Kidney capillary endothelial cell (primary cell): Measurements from ENCODE around the gene WDR76.
"Not testable (repeated sequence)": the region's sequence is repeated elsewhere in the genome, so short reads cannot be mapped to it uniquely, and the experiment has no call there.

Source experiments
- DNase-seq: peaks from one replicate; pipeline ENCODE4 v3.0.0-alpha.2; 2018; ENCODE audit warnings: low spot score

WDR76 gene

DNA sequence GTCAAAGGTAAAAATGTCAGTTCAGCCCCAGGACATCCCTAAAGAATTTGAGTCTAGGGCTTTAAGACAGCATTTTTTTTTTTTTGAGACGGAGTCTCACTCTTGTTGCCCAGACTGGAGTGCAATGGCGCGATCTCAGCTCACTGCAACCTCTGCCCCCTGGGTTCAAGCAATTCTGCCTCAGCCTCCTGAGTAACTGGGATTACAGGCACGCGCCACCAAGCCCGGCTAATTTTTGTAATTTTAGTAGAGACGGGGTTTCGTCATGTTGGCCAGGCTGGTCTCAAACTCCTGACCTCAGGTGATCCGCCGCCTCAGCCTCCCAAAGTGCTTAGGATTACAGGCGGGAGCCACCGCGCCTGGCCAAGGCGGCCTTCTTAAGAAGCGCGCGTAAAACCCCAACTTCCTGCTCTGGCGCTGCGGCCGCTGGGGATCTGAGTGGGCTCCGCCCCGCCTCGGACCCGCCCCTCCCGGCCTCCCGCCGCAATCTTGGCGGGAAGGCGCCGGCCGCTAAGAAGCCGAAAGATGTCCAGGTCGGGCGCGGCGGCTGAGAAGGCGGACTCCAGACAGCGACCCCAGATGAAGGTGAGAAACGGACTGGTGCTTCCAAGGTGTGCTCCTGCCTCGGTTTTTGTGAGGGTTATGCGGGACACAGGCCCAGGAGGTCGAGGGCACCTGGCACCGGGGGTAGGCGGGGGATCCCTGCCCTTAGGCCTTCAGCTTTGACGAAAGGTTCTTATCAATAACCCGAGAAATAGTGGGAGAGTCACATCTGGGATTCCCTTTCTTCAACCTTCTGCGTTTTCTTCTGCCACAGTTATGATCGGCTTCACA, at the start of gene WDR76:
TSS of gene WDR76 (plus strand) at position 495 of the 834 bp plus-strand sequence. CDS start at position 526, 31 bp downstream.
- DNase-seq, result peak; percentile 63

DNA sequence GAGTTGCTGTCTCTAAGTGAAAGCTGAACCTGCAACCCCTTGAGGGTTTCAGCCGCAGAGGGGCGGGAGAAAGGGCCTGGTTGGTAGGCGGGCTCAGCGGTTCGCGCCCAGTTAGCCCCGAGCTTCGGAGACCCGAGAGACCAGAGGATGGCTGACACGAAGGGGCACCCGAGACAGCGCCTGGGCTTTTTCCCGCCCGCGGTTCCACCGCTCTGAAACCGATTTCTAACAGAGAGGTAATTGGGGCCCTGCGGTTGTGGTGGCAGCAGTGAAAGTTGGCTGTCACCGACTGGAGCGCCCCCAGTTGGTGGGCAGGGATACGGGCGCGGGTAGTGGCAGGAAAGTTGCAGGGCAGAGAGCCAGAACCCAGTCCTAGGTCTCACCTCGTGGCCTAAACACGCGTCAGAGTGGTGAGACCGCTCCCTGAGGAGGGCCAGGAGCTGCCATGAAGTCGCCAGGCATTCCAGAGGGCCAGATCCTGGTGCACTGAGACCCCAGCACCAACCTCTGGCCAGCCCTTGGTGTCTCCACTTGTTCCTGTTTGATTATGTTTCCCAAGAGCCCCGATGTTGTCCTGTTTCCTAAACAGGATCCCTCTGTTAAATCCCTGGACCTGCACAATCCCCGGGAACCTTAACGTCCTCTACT, 49.4 kb upstream of the WDR76 start:
- peak; percentile 62 for DNase-seq

DNA sequence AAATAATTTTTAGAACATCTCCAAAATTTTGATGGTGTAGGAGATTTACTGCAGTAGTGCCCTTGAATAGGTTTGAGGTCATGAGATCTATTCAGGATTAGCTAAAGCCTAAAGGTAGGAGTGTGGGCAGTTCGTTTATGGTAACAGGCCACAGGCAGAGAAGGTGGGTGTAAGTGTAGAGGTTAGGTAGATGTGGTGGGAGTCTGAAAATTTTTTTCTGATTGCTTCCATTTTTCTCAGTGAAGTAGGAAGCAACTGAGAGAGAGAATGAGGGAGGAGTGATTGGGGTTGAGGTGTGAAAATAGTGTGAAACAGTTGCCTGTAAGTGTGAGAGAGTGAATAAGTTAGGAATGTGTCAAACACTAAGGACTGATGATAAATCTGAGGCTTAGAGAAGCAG, 47.8 kb upstream of the WDR76 start:
- DNase-seq, result no peak

DNA sequence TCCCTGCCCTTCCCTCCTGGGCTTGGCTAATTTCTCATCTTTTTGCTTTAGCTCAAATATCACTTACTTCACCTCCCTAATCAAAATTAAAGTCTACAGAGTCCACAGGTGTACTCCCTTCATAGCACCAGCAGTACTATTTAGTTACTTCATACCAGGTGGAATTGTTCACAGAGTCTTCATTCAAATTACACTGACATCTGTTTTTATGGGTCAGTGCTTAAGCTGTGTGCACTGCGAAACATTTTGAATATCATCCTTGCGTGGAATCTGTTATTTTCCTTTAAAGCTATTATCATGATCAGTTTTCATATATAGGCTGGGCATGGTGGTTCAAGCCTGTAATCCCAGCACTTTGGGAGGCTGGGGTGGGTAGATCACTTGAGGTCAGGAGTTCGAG, 37.4 kb upstream of the WDR76 start:
- no peak for DNase-seq

DNA sequence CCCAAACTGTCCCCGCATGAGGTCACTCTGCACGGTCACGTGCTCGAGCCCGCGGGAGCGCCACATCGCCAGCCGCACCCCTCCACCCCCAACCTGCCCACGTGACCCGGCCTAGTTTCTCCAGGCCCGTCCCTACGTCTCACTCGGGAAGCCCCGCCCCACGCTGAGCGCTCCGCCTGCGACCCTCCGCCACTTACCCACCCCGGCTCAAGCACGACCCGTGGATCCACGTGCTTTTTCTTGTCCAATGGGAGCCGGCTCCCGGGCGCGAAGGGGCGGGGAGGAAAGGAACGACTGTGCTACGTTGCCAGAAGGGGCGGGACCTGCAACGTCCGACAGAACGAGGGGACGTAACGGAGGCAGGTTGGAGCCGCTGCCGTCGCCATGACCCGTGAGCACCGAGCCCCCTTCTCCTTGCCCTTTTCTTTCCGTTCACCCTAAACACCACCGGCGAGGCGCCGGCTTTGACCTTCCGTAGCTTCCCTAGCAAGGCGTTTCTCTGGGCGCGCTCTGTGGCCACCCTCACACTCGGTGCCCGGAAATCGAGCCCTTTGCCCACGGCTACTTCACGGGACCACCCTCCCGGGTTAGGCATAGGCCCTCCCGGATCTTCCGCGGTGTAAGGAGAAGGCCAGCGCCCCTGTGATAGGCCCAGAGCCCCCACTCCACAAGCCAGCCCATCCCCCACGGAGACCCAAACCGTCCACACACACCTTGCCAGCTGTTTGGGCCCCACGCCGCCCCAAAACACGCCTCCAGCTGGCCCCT, 34.6 kb upstream of the WDR76 start, which contains the start of gene SERF2:
TSS of gene SERF2 (plus strand) at position 328 of the 768 bp plus-strand sequence. CDS start at position 385, 57 bp downstream.
- DNase-seq, result peak; percentile 98

DNA sequence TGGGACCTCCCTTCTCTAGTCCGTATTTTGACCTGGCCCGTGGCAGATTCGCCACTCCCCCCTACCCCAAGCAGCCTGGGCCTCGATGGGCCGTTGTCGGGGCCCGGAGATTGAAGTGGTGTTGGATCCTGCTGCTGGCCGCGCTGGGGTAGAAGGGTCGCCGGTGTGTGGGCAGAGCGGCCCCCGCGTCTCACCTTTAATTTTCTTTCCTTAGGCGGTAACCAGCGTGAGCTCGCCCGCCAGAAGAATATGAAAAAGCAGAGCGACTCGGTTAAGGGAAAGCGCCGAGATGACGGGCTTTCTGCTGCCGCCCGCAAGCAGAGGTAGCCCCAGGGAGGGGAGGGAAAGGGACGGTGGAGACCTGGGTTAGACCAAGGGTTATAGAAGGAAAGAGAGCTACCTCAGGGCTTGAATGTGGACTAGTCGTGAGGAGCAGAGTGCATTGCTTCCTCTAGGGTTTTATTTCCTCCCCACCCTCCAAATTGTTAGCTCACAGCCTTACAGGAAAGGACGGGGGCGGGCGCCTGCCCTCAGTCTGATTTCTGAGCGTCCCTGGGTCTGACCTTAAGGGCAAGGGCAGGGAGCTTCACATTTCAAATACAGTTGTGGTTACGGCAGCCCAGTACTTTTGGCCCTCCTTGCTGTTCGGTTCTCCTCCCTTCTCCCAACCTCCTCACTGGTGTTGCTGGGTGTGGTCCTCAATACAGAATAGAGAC, 33.9 kb upstream of the WDR76 start:
- DNase-seq, result peak; percentile 57

DNA sequence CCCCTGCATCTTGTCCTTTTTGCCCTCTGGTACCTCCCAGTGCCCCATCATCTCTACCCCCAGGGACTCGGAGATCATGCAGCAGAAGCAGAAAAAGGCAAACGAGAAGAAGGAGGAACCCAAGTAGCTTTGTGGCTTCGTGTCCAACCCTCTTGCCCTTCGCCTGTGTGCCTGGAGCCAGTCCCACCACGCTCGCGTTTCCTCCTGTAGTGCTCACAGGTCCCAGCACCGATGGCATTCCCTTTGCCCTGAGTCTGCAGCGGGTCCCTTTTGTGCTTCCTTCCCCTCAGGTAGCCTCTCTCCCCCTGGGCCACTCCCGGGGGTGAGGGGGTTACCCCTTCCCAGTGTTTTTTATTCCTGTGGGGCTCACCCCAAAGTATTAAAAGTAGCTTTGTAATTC, 33.2 kb upstream of the WDR76 start:
- DNase-seq, result no peak

DNA sequence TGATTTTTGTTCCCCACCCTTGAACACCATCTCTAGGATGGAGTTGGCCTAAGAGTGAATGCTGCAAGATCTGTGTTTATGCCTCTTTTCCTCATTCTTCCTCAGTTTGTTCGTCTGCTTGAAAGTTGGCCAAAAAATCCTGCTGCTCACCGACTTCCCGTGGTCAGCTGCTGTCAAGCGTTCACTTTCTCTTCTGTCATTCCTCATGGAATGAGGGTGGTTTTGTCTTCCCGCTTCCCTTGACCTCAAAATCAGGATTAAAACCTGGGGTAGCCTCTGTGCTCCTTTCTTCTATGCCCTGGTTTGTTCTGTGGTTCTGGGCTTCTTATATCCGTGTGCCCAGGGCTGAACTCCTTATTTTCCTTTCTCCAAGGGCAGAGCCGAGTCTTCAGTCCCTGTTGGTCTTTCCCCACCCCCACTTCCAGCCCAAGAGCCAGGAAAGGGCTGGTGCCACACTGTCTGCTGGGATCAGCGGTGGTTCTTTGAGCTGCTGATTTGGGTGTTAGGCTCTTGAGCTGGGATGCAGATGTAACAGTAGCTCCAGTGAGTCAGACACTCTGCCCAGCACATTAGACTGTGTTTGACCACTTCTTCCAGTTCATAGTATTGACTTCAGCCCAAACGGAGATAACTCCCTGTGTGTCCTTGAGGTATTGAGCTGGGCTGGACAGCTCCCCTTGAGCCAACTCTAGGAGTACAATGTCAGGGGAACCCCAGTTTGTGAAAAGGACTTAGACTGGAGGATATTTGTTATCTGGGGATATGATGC, 32.3 kb upstream of the WDR76 start:
- peak; percentile 79 for DNase-seq

DNA sequence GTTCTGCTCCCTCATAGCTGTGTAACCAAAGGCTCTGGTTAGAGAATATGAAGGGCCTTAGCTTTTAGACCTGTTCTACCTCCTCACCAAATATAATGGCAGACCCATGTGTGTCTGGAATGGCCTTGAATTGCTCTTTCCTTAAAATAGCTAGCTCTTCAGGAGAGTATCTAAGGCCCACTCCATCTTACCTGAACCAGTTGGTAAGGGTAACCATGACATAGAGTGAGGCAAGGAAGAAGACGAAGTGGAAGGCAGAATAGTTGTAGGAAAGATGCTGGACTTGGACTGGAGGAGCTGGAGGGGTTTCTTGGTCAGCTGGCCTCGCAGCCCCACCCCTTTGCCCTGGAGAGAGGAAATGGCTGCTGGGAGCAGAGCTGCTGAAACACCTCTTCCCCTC, 31.6 kb upstream of the WDR76 start:
- no peak for DNase-seq

DNA sequence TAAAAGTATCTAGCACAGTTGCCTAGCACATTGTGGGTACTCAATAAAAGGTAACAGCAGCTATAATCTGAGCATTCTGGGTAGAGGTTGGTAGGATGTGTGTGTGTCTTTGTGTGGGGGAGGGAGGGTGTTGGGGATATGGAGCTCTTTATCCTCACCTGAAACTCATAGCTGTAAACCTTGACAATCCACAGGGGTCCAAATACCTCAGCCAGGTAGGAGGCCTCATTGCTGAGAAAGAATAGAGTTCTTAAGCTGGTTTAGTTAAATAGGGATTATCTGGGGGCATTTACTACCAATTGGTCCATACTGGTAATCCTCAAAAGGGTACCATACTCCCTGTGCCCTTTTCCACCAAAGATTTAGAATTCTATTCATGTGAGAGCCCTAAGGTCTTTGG, 30.8 kb upstream of the WDR76 start:
- DNase-seq, result no peak

DNA sequence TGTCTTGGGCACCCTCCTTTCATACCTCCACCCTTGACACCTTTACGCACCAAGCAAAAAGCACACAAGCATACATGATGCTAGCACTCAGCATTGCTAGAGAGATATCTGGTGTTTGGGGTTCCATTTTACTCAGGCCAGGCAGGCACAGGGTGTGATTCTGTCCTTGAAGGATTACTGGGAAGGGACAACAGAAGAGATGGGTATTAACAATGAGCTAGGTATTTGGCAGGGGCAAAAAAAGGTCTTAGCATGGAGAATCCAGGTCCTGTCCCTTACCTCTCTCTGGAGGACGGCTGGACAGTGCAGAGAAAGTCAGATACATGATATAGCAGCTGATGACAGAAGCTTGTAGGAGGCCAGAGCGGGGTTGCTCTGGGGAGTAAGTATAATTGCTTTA, 30.2 kb upstream of the WDR76 start:
- no peak for DNase-seq

DNA sequence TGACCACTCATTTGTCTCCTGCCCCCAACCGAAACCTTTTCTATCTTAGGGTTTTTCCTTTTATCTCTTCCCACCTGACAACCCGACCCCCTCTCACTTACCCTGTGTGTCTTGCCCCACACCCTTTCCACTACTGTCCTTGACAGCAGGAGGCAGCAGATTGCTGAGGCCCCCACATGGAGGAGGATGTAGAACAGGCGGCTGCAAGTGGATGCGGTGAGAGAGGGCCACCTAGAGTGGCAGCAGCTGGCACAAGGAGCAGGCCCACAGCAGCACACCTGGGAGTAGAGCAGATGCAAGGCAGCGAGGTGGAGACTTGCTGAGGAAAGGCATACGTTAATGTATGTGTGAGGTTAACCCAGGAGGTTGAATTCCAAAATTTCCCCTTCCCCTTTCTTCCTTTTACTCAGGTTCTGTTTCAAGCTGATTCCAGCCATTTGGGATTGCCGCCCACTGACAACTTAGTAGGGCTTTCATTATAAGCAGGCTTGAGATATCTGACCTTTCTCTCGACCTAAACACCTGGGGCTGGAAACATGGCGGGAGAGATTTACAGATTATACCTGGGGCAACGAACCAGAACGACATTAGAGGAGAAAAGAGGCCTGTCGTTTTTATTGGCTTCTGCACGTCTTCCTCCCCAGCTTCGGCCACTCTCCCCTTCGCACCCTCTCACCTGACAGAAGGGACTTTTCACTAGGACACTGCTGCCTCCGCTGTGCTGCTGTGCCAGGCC, 27.4 kb upstream of the WDR76 start:
- no peak for DNase-seq

DNA sequence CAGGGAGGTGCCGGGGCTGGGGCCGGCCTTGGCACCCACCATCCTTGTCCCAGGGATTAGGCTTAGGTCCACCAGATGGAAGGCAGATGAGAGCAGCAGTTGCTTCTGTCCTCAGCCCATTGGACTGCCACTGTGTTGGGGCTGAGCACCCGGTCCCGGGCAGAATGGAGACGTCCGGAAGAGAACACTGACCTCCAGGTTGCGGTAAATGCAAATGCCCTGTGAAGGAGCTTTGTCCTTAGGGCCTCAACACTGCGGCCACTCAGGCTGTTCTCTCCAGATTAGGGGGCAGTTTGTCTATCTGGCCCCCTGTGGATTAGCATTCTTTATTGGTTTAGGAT, 26.9 kb upstream of the WDR76 start, which contains the start of gene SERINC4:
TSS of gene SERINC4 (minus strand) at position 276 of the 341 bp plus-strand sequence. CDS start at position 42, 234 bp downstream.
- DNase-seq, result no peak

DNA sequence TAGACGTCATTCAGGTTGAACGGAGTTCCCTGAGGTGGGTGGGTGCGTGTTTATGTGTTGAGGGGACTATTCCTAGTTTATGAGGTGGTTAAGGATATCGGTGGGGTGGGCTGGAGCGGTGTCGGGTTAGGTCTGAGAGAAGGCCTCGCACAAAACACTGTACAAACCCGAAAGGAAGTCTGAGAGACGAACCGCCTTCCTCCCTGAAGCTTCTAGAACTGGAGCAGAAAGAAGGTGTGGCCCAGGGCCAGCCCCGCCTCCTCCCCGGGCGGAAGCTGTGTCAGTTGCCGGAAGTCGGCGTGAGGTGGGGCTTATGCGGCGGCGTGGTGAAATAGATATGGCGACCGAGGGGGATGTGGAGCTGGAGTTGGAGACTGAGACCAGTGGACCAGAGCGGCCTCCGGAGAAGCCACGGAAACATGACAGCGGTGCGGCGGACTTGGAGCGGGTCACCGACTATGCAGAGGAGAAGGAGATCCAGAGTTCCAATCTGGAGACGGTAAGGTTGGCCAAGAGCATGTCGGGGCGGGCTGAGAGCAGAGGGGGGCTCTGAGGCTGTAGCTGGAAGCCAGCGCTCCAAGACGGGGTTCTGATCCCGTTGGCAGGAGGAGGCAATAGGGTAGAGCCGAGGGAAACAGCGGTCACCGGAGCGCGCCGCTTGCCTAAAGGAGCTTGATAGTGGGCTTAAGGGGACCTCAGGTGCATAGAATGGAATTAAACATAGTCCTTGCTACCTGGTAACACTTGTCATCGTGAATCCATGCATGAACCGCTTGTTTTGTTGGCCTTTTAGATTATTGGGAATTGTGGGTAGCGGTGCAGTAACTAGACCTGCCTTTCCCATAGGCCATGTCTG, 26.3 kb upstream of the WDR76 start, which contains the start of gene HYPK:
TSS of gene HYPK (plus strand) at position 314 of the 856 bp plus-strand sequence. CDS start at position 338, 24 bp downstream.
- peak; percentile 85 for DNase-seq

DNA sequence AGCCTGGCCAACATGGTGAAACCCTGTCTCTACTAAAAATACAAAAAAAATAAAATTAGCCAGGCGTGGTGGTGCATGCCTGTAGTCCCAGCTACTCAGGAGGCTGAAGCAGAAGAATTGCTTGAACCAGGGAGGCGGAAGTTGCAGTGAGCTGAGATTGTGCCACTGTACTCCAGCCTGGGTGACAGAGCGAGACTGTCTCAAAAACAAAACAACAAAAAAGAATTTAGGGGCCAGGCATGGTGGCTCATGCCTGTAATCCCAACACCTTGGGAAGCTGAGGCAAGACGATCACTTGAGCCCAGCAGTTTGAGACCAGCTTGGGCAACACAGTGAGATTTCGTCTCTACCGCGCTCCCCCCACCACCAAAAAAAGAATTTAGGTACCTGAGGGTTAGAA, 24.1 kb upstream of the WDR76 start:
- not testable (repeated sequence) for DNase-seq

DNA sequence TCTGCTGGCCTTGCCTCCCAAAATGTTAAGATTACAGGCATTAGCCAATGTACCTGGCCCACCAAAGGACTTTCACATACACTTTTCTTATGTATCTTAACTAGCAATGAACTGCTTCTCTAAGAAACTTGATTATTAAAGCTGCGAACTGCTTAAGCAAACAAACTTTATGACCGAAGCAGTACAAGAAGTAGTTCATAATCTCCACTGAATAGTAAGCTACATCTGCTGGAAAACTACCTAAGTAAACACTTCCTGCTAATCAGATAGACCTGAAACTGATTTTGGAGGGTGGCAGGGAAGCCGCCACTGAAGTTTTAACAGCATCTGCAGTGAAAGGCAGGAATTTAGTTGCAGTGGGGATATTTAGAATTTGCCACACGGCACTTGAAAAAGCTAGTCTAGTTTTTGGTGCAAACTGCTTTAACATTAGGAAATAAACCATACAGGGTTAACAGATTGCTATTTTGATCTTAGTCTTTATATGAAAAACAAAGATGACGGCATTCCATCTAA, 18.3 kb upstream of the WDR76 start:
- no peak for DNase-seq

DNA sequence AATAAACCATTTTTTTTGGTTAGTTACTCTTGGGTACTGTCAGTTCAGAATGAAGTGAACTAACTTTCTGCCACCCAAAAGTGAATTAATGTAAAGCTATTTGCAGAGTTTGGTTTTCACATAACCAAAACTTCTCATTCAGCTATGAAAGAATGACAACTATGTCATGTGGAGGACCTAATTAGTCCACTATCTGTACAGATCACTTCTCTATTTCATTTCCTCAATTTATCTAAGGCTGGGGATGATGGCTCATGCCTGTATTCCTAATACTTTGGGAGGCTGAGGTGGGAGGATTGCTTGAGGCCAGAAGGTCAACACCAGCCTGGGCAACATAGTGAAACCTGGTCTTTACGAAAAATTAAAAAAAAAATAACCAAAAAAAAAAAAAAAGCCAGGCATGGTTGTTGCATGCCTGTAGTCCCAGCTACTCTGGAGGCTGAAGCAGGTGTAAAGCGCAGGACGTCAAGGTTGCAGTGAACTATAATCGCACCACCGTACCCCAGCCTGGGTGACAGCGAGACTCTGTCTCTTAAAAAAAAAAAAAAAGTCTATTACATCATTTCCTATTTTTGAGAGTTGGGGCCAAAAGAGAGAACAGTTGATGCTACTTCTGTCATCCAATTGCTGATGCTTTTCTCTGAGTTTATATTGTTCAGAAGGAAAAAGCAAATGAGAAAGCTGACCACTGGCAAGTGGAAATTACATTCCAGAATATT, 17.7 kb upstream of the WDR76 start:
- DNase-seq, result no peak

DNA sequence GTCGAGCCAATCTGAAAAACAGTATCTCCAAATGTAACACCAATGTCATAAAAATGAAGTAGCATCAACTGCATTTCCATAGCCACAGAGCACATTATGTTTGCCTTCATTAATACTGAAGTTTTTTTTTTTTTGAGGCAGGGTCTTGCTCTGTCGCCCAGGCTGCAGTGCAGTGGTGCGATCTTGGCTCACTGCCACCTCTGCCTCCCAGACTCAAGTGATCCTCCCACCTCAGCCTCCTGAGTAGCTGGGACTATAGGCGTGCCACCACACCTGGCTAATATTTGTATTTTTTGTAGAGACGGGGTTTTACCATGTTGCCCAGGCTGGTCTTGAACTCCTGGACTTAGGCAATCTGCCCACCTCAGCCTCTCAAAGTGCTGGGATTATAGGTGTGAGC, 11.7 kb upstream of the WDR76 start:
- not testable (repeated sequence) for DNase-seq
